Neutrophil (primary cell): Measurements from ENCODE around the gene SRRT.

Experiments
- H3K27ac ChIP-seq: fragments of 200-600 bp; sonication (generic); 2 replicates; pipeline ENCODE4 v1.5.1; 2016; ENCODE audit warnings: mild to moderate bottlenecking, moderate library complexity
- H3K27me3 ChIP-seq: fragments of 200-600 bp; sonication (generic); 2 replicates; pipeline ENCODE4 v1.6.0; 2016; ENCODE audit warnings: mild to moderate bottlenecking
- H3K36me3 ChIP-seq: fragments of 200-600 bp; sonication (generic); 2 replicates; pipeline ENCODE4 v1.5.1; 2017
- H3K4me1 ChIP-seq, 2 experiments: fragments of 200-600 bp in 1 of 2; sonication (generic) in 1 of 2; 1 replicate in 1 of 2; 2 replicates in 1 of 2; pipeline versions ENCODE4 v1.5.1 to v1.6.1; 2013 to 2016; ENCODE audit warnings: low read depth in 1 of 2, low read length in 1 of 2, mild to moderate bottlenecking in 1 of 2, moderate library complexity in 1 of 2; ENCODE audit not compliant: control insufficient read depth in 1 of 2, insufficient read depth in 1 of 2
- H3K4me3 ChIP-seq, 2 experiments: fragments of 200-600 bp in 1 of 2; sonication (generic) in 1 of 2; 1 replicate in 1 of 2; 2 replicates in 1 of 2; pipeline ENCODE4 v1.5.1; 2013 to 2016; ENCODE audit warnings: low read depth in 1 of 2, low read length in 1 of 2, mild to moderate bottlenecking in 1 of 2, moderate library complexity in 1 of 2
- H3K9me3 ChIP-seq: fragments of 200-600 bp; sonication (generic); 2 replicates; pipeline ENCODE4 v1.5.1; 2016
- TF ChIP-seq, protein P1 (sequence below): fragments of 200-600 bp; sonication (generic); IDR thresholded peaks from 2 replicates; pipeline ENCODE4 v1.5.1; 2016; ENCODE audit warnings: antibody characterized with exemption

The SRRT gene

DNA sequence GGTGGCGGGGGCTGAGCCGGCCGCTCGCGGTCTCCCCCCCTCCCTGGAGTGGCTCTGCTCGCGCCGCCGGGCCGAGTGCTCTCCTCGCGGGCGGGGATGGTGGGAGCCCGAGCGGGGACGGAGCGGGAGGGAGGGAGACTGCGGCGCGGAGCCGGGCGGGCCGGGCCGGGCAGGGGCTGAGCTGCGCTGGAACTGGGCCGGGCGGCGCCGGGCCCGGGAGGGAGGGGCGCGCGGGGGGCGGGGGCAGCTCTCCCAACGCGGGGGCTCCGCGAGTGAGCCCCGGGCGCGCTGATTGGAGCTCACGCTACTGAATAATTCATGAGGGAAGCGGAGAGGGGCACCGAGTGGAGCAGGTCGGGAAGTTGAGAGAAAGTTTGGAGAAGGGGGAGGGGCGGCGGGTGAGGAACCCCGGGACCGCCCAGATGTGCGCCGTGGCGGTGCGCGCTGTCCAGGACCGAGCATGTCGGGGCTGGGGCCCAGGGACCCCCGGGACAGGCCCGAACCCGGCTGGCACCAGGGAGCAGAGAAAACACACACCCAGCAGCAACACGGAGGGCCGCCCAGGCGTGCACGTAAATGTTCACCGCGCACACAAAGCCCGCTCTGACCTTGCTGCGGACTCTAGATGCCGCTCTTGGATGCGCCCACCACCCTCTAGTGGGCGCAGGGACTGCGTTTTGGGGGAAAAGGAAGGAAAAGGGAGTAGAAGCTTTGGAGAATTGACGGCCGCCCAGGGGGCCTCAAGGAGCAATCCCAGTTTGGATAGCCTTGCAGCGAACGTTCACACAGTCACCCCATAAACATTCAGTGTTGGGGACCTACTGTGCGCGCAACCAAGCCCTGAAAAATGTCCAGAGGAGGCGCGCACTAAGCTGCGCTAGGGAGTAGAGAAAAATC is 47.3 kb upstream of the SRRT start, which contains the start of gene EPHB4:
Gene EPHB4, minus strand, starts transcription at position 194 of the 897 bp plus-strand sequence. CDS start 493 bp downstream, outside the sequence.
- Histone ChIP-seq H3K4me3 (peak within 1 kb of the TSS; percentile 70 to 72), H3K27ac (peak within 1 kb of the TSS; percentile 85), H3K36me3 (peaks cover 15% of the 10 kb centered on the region), H3K27me3 (peaks cover 62% of the 10 kb centered on the region), H3K9me3 (no peaks in the 10 kb centered on the region), H3K4me1 (peaks cover 33 to 37% of the 10 kb centered on the region in 2 experiments)
- TF ChIP-seq, protein P1, sequence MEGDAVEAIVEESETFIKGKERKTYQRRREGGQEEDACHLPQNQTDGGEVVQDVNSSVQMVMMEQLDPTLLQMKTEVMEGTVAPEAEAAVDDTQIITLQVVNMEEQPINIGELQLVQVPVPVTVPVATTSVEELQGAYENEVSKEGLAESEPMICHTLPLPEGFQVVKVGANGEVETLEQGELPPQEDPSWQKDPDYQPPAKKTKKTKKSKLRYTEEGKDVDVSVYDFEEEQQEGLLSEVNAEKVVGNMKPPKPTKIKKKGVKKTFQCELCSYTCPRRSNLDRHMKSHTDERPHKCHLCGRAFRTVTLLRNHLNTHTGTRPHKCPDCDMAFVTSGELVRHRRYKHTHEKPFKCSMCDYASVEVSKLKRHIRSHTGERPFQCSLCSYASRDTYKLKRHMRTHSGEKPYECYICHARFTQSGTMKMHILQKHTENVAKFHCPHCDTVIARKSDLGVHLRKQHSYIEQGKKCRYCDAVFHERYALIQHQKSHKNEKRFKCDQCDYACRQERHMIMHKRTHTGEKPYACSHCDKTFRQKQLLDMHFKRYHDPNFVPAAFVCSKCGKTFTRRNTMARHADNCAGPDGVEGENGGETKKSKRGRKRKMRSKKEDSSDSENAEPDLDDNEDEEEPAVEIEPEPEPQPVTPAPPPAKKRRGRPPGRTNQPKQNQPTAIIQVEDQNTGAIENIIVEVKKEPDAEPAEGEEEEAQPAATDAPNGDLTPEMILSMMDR: no peak

GRCh38 chr7:100829150-100829716 is 45.7 kb upstream of the SRRT start:
- Histone ChIP-seq H3K4me1 (peaks cover 32 to 34% of the 10 kb centered on the region in 2 experiments), H3K27me3 (peaks cover 75% of the 10 kb centered on the region), H3K27ac (no peak overlapping the region), H3K4me3 (no peak overlapping the region), H3K36me3 (no peaks in the 10 kb centered on the region), H3K9me3 (no peaks in the 10 kb centered on the region)
- TF ChIP-seq, protein P1: no peak

DNA sequence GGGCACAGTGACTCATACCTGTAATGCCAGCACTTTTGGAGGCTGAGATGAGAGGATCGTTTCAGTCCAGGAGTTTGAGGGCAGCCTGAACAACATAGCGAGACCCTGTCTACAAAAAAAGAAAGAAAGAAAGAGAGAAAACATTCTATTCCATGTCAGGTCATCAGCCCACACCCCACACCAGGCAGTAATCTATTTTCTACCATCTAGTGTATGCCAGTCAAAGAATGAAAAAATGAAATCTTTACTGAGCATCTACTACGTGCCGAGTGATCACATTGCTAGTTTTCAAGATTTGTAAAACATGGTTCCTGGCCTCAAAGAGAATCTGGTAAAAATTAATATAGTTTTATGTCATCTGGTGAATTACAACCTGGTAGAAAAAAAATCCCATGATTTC is 44.5 kb upstream of the SRRT start:
- Histone ChIP-seq H3K4me1 (peaks cover 20 to 22% of the 10 kb centered on the region in 2 experiments), H3K9me3 (no peaks in the 10 kb centered on the region), H3K27ac (no peak overlapping the region), H3K36me3 (no peaks in the 10 kb centered on the region), H3K4me3 (no peak overlapping the region), H3K27me3 (peaks cover 80% of the 10 kb centered on the region)
- TF ChIP-seq, protein P1: no peak

DNA sequence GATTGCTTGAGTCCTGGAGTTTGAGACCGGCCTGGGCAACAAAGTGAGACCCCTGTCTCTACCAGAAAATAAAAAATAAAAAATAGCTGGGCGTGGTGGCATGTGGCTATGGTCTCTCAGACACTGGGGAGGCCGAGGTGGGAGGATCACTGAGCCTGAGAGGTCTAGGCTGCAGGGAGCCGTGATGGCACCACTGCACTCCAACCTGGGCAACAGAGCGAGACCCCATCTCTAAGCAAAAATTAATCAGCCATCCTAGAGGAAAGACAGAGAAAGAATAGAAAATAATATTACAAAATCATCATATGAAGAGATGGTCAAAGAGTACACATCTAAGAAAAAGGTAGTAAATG is 42.6 kb upstream of the SRRT start:
- no peak overlapping the region for H3K27ac ChIP-seq
- H3K36me3 ChIP-seq: no peaks in the 10 kb centered on the region
- H3K4me1 ChIP-seq: peaks cover 13 to 15% of the 10 kb centered on the region in 2 experiments
- no peak overlapping the region for H3K4me3 ChIP-seq
- no peaks in the 10 kb centered on the region for H3K9me3 ChIP-seq
- TF ChIP-seq, protein P1: no peak
- H3K27me3 ChIP-seq: peaks cover 71% of the 10 kb centered on the region

DNA sequence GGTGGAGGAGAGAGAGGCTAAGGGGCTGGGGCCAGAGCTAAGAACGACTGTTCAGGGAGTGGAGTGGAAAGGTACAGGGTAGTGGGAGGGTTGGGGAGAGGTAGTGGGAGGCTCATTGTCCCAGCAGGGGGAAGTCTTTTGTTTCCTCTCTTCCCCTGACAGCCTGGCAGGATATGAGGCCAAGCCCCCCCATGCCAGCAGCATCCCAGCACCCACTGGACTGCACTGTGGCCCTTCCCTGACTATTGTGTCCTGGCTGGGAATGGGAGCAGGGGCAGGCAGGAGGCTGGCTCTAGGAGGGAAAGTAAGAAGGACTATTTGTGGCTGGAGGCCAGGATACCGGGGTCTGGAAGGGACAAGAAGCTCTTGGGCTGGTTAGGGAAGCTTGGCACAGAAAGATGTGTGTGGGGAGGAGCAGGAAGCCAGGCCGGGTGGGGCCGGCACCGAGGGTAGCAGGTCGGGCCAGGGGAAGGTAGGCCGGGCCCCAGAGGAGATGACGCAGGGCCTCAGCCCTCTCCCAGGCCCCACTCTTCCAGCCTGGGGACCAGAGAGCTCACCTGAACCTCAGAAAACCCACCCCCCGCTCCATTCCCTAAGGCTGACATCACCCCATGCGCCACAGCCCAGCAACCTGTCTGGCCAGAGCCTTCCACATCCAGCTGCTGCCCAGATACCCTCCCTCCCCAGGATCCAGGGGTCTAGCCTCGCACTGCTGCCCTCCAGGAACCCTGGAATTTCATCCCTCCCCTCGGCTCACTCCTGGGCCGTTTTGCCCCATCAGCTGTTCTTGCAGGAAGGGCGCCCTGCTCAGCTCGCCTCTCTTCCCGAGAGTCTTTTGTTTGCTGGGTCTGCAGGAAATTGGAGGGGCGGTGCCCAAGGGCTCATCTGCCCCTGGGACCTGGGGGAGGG is 38.7 kb upstream of the SRRT start:
- Histone ChIP-seq H3K27ac (no peak overlapping the region), H3K4me3 (no peak overlapping the region)

More for the DNA sequence above, 38.7 kb upstream of the SRRT start:
- TF ChIP-seq, protein P1: no peak
- H3K4me1 ChIP-seq: peaks cover 9 to 10% of the 10 kb centered on the region in 2 experiments
- H3K27me3 ChIP-seq: peaks cover 32% of the 10 kb centered on the region
- no peaks in the 10 kb centered on the region for H3K9me3 ChIP-seq
- H3K36me3 ChIP-seq: no peaks in the 10 kb centered on the region
